Measurements from ENCODE around the gene CLDN2.
"Not testable (repeated sequence)": the region's sequence is repeated elsewhere in the genome, so short reads cannot be mapped to it uniquely, and the experiment has no call there.

The CLDN2 gene

GRCh38 chrX:106966547-106966946 lies 46.3 kb downstream of the CLDN2 start:
- not testable (repeated sequence) for DNase-seq

- no peak for DNase-seq
Observed at GRCh38 chrX:106972896-106973295, 52.7 kb downstream of the CLDN2 start.

- no peak for DNase-seq
Observed at GRCh38 chrX:106973433-106974149, 53.4 kb downstream of the CLDN2 start.

- DNase-seq = no peak
Observed at GRCh38 chrX:106976416-106976815, 56.2 kb downstream of the CLDN2 start.

Data from NCI-H774 (cell line).